Glomerular visceral epithelial cell (primary cell): ENCODE results near the gene HDAC4.

ENCODE experiments used
- DNase-seq: peaks from one replicate; pipeline ENCODE4 v3.0.0-alpha.2; 2016; ENCODE audit errors: extremely low spot score

The HDAC4 gene

DNA sequence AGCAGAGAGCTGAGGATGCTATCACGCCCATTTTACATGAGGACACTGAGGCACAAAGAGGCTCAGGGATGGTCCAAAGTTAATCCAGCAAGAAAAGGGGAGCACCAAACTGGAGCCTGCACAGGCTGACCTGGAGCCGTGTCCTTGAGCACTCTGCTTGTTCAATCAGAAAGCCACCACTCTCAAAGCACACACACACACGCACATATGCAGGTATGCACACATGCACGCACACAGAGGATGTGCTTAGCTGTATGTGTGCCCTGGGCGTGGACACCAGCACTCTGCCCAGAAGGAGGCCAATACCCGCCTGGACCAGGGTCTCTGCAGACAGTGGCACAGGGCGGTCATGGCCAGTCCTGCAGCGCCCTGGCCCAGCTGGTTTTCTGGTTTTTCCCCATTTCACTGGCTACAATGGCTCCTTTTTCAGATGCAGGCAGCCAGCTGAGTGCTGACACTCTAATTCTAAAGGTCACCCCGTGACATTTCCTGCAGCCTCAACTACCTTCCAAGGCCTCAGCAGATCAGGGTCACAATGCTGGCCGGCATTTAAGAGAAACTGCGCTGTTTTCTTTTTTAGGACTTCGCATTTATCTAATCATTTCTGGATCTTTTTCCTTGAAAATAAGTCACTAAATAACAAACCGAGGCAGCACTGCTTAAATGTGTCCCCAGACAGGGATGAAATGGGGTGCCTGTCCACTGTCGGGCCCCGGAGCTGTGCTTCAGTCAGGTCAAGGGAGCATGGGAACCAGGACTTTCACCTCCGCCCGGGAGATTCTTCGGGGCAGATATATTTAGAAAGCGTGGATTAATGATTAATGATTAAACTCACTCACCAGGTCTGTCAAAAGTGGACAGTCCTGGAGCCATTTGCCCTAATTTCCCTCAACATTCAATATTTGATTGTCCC, 104.5 kb downstream of the HDAC4 start:
- peak; percentile 25 for DNase-seq

- DNase-seq = no peak
Observed at GRCh38 chr2:239295377-239296019, 105.3 kb downstream of the HDAC4 start.

- no peak for DNase-seq
Observed at GRCh38 chr2:239294571-239295054, 106.2 kb downstream of the HDAC4 start.

DNA sequence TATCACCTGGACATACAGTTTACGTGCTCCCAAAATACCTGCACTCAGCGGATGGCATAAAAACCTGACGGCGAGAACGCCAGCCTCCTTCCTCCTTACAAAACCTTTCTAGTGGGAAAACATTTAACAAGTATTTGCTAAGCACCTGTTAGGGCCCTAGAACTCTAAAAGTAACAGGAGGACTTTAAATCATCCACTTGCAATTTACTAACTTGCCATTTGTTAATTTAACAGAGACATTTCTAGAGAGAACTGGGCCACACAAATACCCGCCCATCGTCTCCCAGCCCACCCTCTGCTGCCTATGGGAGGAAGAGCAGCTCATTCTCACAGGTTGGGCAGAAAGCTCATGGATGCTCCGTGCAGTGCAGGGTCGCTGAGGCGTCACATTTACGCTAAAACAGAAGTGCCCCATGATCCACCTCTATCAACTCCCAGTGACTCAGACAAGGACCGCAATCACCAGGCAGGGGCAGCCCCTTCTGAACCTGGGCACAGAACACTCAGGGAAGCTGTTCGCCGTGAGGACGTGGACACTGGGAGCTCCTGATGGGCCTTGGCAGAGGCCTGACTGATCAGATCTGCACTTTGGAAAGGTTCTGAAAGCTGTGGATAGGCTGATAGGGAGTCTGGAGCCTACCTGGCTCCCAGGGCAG, 106.9 kb downstream of the HDAC4 start:
- peak; percentile 56 for DNase-seq

GRCh38 chr2:239292959-239293774, 107.7 kb downstream of the HDAC4 start:
- no peak for DNase-seq

GRCh38 chr2:239292531-239292930, 108.3 kb downstream of the HDAC4 start:
- DNase-seq = no peak

- no peak for DNase-seq
Observed at GRCh38 chr2:239291475-239292350, 109.1 kb downstream of the HDAC4 start.

DNA sequence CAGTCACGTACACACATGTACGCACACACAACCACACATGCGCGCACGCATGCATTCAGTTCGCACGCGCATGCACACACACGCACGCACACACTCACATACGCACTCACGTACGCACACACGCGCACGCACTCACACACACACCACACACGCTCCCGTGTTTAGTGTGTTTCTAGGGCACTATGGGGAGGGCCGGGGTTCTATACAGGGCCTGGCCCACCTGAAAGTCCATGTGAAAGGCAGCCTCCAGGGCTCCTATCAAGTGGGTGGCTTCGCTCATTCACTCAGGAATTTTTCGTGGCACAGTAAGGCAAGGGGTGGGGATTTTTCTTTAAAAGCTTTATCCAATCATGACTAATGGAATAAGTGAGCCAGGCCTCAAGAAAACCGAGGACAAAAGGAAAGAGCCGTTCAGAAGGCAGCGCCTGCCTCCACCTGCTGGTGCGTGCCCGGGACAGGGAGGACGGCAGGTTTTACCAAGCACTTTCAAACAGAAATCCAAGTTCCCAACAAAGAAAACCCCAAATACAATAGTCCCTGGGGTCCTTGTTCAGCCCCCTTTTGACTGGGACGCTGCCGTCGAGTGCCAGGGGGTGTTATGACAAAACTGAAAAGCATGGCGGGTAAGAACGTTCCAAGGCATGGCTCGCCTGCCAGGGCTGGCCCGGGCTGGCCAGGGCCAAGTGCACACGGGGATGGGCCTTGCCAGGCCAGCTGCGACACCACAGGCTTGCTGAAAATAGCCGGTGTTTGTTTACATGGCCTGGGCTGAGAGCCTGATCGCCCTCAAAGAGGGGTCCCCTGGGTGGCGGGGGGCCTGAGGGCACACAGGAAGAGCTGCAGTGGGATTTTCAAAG, 110.0 kb downstream of the HDAC4 start:
- DNase-seq = no peak

DNA sequence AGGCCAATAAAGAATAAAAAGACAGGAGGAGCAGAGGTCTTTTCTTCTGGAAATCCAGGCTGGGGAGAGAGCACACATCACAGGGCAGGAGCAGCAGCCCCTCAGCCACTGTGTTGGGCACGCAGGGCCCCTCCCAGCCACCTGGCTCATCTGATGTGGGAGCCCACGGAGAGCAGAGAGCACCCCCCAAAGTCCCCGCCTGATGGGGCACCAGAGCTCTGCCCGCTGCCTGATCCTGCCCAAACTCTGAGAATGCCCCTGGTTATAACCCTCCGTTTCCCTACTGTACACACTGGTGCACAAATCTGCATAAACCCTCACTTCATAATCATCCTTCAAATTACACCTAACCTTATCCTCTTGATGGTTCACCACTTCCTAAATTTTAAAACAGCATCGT, 111.3 kb downstream of the HDAC4 start:
- DNase-seq = no peak

GRCh38 chr2:239288951-239289511, 111.8 kb downstream of the HDAC4 start:
- DNase-seq = no peak

- no peak for DNase-seq
Observed at GRCh38 chr2:239288237-239288636, 112.6 kb downstream of the HDAC4 start.

GRCh38 chr2:239287461-239287860, 113.4 kb downstream of the HDAC4 start:
- DNase-seq = no peak

DNA sequence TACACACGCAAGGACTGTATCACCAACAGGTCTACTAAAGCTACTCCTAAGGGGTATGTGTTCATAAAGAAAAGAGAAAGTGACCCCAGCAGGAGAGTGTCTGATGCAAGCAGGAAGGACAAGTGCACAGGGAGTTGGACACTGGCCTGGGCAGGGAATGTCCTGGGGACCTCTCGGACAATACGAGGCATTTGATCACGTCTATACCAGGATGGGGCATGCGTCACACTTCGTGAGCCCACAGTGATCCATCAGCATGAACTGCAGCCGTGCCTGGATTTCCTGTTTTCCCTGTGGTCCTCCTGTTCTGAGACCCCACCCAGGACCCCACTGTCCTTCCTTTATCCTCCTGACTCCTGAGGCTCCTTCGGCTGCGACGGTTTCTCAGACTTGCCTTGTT, 113.9 kb downstream of the HDAC4 start:
- no peak for DNase-seq

GRCh38 chr2:239285932-239286230, 114.9 kb downstream of the HDAC4 start:
- no peak for DNase-seq

- DNase-seq = no peak
Observed at GRCh38 chr2:239285071-239285931, 115.5 kb downstream of the HDAC4 start.

- no peak for DNase-seq
Observed at GRCh38 chr2:239283961-239284795, 116.6 kb downstream of the HDAC4 start.

GRCh38 chr2:239283288-239283945, 117.4 kb downstream of the HDAC4 start:
- no peak for DNase-seq
